MM.1S (cell line): ENCODE measurements around the gene NDUFAF4.

Source experiments
- EZH2 ChIP-seq: fragments of 300-600 bp; sonication (generic); optimal IDR thresholded peaks from 2 replicates; pipeline ENCODE3; 2017; ENCODE audit warnings: low read depth, mild to moderate bottlenecking, antibody characterized with exemption, low read length, mixed read lengths
- EZH2phosphoT487 ChIP-seq: fragments of 300-600 bp; sonication (generic); IDR thresholded peaks from 2 replicates; pipeline ENCODE4 v1.6.1; 2018; ENCODE audit warnings: antibody characterized with exemption, low read length
- TF ChIP-seq, protein P1 (sequence below): fragments of 300-600 bp; sonication (generic); IDR thresholded peaks from 2 replicates; pipeline ENCODE4 v1.5.1; 2016; ENCODE audit warnings: antibody characterized with exemption, low read length, mixed read lengths

DNA sequence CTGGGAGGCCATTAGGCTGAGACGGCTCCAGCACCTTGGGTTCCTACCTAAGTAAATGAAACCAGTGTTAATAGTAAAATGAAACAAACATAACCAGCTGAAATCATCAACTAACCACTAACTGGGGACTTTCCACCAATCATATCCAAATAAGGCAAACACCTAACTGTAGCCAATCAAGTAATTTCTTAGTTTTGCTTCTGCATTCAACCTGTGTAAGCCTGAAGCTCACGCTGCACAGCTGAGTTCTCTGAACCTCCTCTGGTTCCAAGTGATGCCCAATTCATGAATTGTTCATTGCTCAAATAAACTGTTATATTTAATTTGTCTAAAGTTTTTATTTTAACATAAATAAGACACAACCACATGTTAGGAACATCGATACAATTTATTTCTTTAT, 49.4 kb upstream of the NDUFAF4 start:
- TF ChIP-seq, protein P1, sequence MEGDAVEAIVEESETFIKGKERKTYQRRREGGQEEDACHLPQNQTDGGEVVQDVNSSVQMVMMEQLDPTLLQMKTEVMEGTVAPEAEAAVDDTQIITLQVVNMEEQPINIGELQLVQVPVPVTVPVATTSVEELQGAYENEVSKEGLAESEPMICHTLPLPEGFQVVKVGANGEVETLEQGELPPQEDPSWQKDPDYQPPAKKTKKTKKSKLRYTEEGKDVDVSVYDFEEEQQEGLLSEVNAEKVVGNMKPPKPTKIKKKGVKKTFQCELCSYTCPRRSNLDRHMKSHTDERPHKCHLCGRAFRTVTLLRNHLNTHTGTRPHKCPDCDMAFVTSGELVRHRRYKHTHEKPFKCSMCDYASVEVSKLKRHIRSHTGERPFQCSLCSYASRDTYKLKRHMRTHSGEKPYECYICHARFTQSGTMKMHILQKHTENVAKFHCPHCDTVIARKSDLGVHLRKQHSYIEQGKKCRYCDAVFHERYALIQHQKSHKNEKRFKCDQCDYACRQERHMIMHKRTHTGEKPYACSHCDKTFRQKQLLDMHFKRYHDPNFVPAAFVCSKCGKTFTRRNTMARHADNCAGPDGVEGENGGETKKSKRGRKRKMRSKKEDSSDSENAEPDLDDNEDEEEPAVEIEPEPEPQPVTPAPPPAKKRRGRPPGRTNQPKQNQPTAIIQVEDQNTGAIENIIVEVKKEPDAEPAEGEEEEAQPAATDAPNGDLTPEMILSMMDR: no peak
- TF ChIP-seq EZH2 (no peak), EZH2phosphoT487 (no peak)
